OCI-LY1 (cell line): ENCODE measurements around the gene SLC19A1.

Experiments
- H2AFZ ChIP-seq: fragments of 200-600 bp; sonication (generic), shearing (Covaris generic); 2 replicates; pipeline ENCODE4 v1.6.0; 2014; ENCODE audit warnings: antibody characterized with exemption, mild to moderate bottlenecking, low read length
- H3F3A ChIP-seq: fragments of 200-600 bp; sonication (generic), shearing (Covaris generic); 2 replicates; pipeline ENCODE4 v1.6.0; 2014; ENCODE audit warnings: mild to moderate bottlenecking, antibody characterized with exemption, low read length, moderate library complexity; ENCODE audit not compliant: insufficient read depth
- H3K27ac ChIP-seq: fragments of 200-600 bp; sonication (generic); 2 replicates; pipeline ENCODE4 v1.5.1; 2014; ENCODE audit warnings: low read length, mixed run types, mild to moderate bottlenecking, low read depth; ENCODE audit not compliant: poor library complexity, severe bottlenecking
- H3K27me3 ChIP-seq: fragments of 200-600 bp; sonication (generic); 2 replicates; pipeline ENCODE4 v1.6.0; 2014; ENCODE audit warnings: antibody characterized with exemption, mild to moderate bottlenecking, low read length, moderate library complexity; ENCODE audit not compliant: insufficient read depth
- H3K36me3 ChIP-seq: fragments of 200-600 bp; sonication (generic); 2 replicates; pipeline ENCODE4 v1.6.1; 2014; ENCODE audit warnings: mild to moderate bottlenecking, antibody characterized with exemption, low read length, moderate library complexity, mixed read lengths; ENCODE audit not compliant: insufficient read depth
- H3K4me1 ChIP-seq: fragments of 200-600 bp; sonication (generic); 2 replicates; pipeline ENCODE4 v1.5.1; 2014; ENCODE audit warnings: mild to moderate bottlenecking, low read length, moderate library complexity; ENCODE audit not compliant: insufficient read depth, severe bottlenecking
- H3K4me2 ChIP-seq: fragments of 200-600 bp; sonication (generic), shearing (Covaris generic); 2 replicates; pipeline ENCODE4 v1.6.1; 2014; ENCODE audit warnings: low read length
- H3K4me3 ChIP-seq: fragments of 200-600 bp; sonication (generic); 2 replicates; pipeline ENCODE4 v1.5.1; 2014; ENCODE audit warnings: low read length, low read depth, mild to moderate bottlenecking, mixed read lengths; ENCODE audit not compliant: poor library complexity, severe bottlenecking
- H3K79me2 ChIP-seq: fragments of 200-600 bp; shearing (Covaris generic); 2 replicates; pipeline ENCODE4 v1.6.1; 2016; ENCODE audit warnings: mixed run types, low read length, mixed read lengths; ENCODE audit not compliant: insufficient read depth
- H3K9ac ChIP-seq: fragments of 200-600 bp; sonication (generic), shearing (Covaris generic); 2 replicates; pipeline ENCODE4 v1.6.1; 2014; ENCODE audit warnings: mild to moderate bottlenecking, low read length, mixed read lengths
- H3K9me2 ChIP-seq: fragments of 200-600 bp; sonication (generic), shearing (Covaris generic); 2 replicates; pipeline ENCODE4 v1.6.1; 2014; ENCODE audit warnings: low read depth, mild to moderate bottlenecking, low read length, mixed read lengths
- H3K9me3 ChIP-seq: fragments of 200-600 bp; shearing (Covaris generic); 2 replicates; pipeline ENCODE4 v1.6.1; 2014; ENCODE audit warnings: low read length, mixed read lengths
- H4K20me1 ChIP-seq: fragments of 200-600 bp; sonication (generic), shearing (Covaris generic); 2 replicates; pipeline ENCODE4 v1.6.0; 2016; ENCODE audit warnings: mild to moderate bottlenecking, low read length; ENCODE audit not compliant: insufficient read depth
- CTCF ChIP-seq: fragments of 200-600 bp; sonication (generic), shearing (Covaris generic); IDR thresholded peaks from 2 replicates; pipeline ENCODE4 v1.5.1; 2017; ENCODE audit warnings: mild to moderate bottlenecking, antibody characterized with exemption, low read length, moderate library complexity, mixed read lengths
- EZH2 ChIP-seq: fragments of 200-600 bp; sonication (generic), shearing (Covaris generic); IDR thresholded peaks from 2 replicates; pipeline ENCODE4 v1.8.0; 2017; ENCODE audit warnings: borderline replicate concordance, mixed run types, mild to moderate bottlenecking, antibody characterized with exemption, low read length, moderate library complexity, mixed read lengths

The SLC19A1 gene

GRCh38 chr21:45525153-45525909 lies 16.9 kb downstream of the SLC19A1 start:
- no peak overlapping the region for H2AFZ ChIP-seq
- H3K36me3 ChIP-seq, result peaks cover 48% of the 10 kb centered on the region
- H3K4me3 ChIP-seq, result no peak overlapping the region
- no peak overlapping the region for H3K9ac ChIP-seq
- H3K27me3 ChIP-seq, result no peaks in the 10 kb centered on the region
- no peaks in the 10 kb centered on the region for H3K79me2 ChIP-seq
- no peaks in the 10 kb centered on the region for H3K4me1 ChIP-seq
- no peak overlapping the region for H3K4me2 ChIP-seq
- no peaks in the 10 kb centered on the region for H4K20me1 ChIP-seq
- H3K9me3 ChIP-seq, result 0 out of 2 replicates have a peak, but pooled peaks cover 5% of the 10 kb centered on the region
- no peaks in the 10 kb centered on the region for H3K9me2 ChIP-seq
- H3K27ac ChIP-seq, result no peak overlapping the region
- TF ChIP-seq EZH2, result no peak
- TF ChIP-seq CTCF, result no peak
- no peaks in the 10 kb centered on the region for H3F3A ChIP-seq

- Histone ChIP-seq H3K9me3 (0 out of 2 replicates have a peak, but pooled peaks cover 8% of the 10 kb centered on the region), H3K27me3 (no peaks in the 10 kb centered on the region), H2AFZ (no peak overlapping the region)
Measured at GRCh38 chr21:45524756-45525152, 17.5 kb downstream of the SLC19A1 start.

GRCh38 chr21:45523411-45524101 lies 18.7 kb downstream of the SLC19A1 start:
- Histone ChIP-seq H3K4me3 (no peak overlapping the region), H3K79me2 (no peaks in the 10 kb centered on the region), H3K4me2 (no peak overlapping the region), H3K36me3 (peaks cover 54% of the 10 kb centered on the region), H4K20me1 (no peaks in the 10 kb centered on the region), H3K27ac (no peak overlapping the region), H3F3A (no peaks in the 10 kb centered on the region), H3K27me3 (no peaks in the 10 kb centered on the region), H2AFZ (no peak overlapping the region), H3K9me2 (no peaks in the 10 kb centered on the region), H3K9me3 (0 out of 2 replicates have a peak, but pooled peaks cover 10% of the 10 kb centered on the region), H3K4me1 (no peaks in the 10 kb centered on the region), H3K9ac (no peak overlapping the region)
- TF ChIP-seq CTCF, result no peak
- no peak for TF ChIP-seq EZH2

More at GRCh38 chr21:45524756-45525152, 17.5 kb downstream of the SLC19A1 start:
- Histone ChIP-seq H3K4me3 (no peak overlapping the region), H3K4me2 (no peak overlapping the region), H3K27ac (no peak overlapping the region), H3K9ac (no peak overlapping the region), H3K9me2 (no peaks in the 10 kb centered on the region), H3K36me3 (peaks cover 48% of the 10 kb centered on the region), H4K20me1 (no peaks in the 10 kb centered on the region), H3F3A (no peaks in the 10 kb centered on the region), H3K4me1 (no peaks in the 10 kb centered on the region), H3K79me2 (no peaks in the 10 kb centered on the region)
- TF ChIP-seq EZH2, result no peak
- no peak for TF ChIP-seq CTCF
